Stimulated activated CD8-positive, alpha-beta memory T cell treated with anti-CD3 and anti-CD28 coated beads, Interleukin-4, amount 100 ng/mL, for 4 hours (primary cell): ENCODE measurements around the gene PLA2G2A.

ENCODE experiments used
- DNase-seq, 2 donors: peaks; one replicate each; pipeline ENCODE4 v3.0.0-alpha.2; 2020; ENCODE audit warnings: low read depth in 2 of 2, low spot score in 1 of 2

PLA2G2A gene

DNA sequence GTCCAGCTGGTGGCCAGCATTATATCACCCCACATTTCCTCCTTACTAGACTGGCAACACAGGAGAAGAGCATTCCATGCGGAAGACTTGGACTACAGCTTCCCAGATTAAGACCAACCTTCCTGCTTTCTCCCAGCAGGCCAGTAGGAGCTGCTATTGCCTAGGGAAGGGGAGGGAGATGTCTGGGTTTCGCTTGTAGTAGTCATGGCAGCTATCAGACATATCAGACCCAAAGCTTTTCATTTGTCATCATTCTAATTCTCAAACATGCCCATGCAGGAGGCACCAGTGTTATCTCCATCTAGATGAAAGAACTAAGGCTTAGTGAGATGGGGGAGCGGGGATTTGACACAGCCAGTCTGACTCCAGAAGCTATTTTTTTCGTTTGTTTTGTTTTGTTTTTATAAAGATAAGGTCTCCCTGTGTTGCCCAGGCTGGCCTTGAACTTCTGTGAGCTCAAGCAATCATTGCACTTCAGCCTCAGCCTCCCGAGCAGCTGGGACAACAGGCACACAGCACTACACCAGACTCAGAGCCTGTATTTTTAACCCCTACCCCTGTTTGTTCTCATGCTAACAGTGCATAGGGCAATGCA is 4.5 kb downstream of the PLA2G2A start:
- no peak for DNase-seq

DNA sequence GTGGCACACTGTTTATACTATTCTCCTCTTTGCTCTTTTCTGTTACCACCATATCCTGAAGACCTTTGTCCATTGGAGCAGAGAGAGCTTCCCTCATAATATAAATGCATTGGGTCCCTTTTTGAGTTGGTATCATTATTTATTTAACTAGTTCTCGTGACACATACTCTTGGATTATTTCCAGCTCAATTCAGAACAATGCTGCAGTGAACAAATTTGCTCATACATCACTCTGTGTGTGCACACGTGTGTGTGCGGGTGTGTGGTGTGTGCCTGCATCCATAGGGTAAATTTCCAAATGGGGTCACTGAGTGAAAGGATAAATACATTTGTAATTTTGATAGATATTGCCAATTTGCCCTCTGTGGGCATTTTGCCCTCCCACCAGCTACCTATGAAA is 5.8 kb downstream of the PLA2G2A start:
- DNase-seq, result no peak

GRCh38 chr1:19971664-19972063 is 7.8 kb downstream of the PLA2G2A start:
- DNase-seq, result no peak

DNA sequence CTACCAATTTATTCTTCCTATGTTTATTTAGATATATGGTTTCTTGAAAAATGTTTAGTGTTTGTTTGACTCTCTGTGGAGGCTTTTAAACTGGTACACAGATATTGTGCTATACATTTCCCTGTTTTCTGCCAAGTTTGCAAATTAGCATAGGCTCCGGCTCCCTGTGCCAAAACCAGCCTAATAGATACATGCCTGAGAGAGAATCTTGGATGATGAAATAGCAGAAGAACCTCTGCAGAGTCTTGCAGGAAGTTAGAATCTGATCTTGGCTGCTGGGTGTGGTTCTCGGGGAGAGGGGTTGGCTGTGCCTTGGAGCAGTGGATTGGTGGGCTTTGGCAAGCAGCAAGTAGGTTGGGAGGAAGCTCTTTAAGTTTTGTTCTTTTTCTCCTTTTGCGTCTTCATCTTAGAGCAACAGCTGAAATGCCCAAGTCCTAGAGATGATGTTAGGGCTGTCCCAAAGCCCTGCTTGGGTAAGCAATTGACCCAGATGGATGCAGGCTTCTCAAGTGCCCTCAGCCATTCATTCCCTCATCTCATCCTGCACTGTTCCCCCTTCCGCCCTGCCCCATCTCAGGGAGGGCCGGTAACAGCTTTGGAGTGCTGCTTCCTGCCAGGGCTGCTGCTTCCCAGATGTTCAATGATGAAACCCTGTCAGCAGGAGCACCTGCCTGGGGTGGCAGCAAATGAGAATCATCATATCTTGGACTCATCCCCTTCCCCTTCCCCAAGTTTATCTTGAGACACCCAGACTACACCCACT is 9.3 kb downstream of the PLA2G2A start:
- DNase-seq, result no peak

DNA sequence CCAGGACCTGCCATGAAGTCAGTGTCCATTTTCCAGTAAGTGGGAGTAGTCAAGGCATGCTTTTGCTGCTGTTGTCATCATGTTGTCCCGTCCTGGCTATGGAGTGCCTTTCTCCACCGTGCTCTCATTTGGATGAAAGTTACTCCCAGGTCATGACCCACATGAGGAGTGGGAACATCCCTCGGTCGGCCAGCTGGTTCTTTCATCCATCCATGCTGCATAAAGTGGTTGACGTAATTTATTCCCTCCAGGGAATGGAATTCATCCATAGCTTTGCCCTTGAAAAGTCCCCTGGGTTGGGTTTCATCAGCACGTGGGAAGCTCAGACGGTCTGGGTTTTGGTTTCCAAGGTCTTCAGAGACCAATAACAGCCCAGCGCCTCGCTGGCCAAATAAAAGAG is 11.6 kb downstream of the PLA2G2A start:
- DNase-seq, result no peak

DNA sequence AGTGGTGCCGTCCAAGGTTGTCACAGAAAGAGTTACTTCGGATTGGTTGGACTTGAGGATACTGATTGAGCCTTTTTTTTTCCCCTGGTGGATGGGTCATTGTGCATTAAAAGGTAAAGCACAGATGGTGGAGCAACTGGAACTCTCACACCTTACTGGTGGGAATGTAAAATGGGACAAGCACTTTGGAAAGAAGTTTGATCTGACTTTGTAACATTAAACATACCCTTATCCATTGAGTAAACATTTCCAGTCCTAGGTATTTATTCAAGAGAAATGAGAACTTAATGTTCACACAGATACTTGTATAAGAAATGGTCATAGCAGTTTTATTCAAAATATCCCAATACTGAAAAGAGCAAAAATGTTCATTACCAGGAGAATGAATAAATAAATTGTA is 14.9 kb downstream of the PLA2G2A start:
- no peak for DNase-seq

GRCh38 chr1:19963636-19964035 is 15.8 kb downstream of the PLA2G2A start:
- DNase-seq, result no peak

- no peak for DNase-seq
Measured at GRCh38 chr1:19960591-19960990, 18.8 kb downstream of the PLA2G2A start.

GRCh38 chr1:19957779-19958178 is 21.6 kb downstream of the PLA2G2A start:
- DNase-seq, result no peak

DNA sequence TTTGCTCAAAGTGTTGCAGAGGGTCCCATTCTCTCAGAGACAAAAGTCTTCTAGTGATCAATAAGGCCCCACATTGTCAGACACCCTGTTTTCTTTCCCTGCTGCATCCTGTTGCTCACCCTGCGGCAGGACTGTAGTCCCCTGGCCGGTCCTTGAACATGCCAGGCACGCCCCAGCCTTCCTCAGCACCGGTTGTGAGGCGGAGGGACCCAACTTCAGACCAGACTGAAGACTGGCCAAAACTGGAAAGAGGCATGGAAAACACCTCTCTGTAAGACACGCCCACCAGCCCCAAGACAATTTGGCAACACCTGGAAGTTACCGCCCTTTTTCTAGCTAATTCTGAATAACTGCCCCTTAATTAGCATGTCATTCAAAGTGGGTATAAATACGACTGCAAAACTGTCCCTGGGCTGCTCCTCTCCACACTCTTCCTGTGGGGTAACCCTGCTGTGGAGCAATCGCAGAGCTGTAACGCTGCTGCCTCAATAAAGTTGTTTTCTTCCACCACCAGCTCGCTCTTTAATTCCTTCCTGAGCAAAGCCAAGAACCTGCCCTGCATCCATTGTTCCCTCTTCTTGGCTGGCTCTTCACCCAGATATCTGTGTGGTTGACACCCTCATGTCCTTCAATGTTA is 23.8 kb downstream of the PLA2G2A start:
- no peak for DNase-seq

DNA sequence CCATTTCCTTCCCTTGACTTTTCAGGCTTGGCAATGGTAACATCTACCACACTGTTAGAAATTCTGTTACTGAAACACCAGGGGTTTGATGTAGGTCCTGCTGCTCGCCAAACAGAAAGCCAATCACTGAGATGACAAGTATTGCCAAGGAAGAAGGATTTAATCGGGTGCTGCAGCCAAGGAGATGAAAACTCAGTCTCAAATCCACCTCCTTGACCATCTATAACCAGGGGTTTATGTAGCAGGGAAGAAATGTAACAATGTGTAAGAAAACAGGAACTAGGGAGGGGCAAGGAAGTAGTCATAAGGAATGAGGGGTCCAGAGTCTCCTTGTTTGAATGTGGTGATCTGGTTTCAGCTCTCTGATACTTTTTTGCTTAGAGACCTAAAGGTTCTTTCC is 25.4 kb downstream of the PLA2G2A start:
- DNase-seq, result no peak

GRCh38 chr1:19949016-19949415 is 30.4 kb downstream of the PLA2G2A start:
- DNase-seq, result no peak

- no peak for DNase-seq
Measured at GRCh38 chr1:19946971-19947370, 32.4 kb downstream of the PLA2G2A start.

DNA sequence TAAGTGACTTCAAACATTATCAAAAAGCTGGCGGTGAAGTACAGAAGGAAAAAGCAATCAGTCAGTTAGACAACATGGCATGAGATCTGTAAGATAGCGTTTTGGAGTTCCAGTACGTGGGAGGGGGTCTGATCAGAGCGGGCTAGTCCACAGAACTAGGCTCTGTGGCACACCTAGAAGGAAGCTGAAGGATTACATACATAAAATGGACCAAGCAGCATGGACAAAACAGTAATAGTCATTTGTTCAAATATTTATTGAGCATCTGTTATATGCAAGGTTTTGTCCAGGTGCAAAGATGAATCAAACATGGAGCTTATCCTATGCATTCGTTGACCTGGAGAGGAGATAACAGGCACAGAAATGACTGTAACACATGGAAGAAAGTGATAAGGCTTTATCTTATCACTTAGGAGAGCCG is 33.1 kb downstream of the PLA2G2A start:
- no peak for DNase-seq

DNA sequence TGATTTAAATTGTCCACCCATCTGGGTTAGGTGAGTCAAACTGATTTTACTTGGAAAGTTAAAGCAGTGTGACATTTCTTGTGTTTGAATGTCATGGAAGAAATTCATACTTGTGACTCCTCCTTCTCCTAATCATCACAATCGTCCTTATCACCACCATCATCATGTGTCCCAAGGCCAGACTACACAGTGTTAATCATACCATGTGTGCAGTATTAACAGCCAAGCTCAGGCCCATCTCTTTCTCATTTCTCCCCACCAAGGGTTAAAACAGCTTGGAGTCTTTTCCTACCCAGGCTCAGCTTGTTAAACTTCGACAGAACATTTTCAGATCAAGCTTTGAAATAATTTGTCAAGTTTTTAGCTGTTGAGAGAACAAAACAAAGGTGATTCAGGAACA is 33.5 kb downstream of the PLA2G2A start:
- DNase-seq, result no peak

- no peak for DNase-seq
Measured at GRCh38 chr1:19942657-19943056, 36.8 kb downstream of the PLA2G2A start.

DNA sequence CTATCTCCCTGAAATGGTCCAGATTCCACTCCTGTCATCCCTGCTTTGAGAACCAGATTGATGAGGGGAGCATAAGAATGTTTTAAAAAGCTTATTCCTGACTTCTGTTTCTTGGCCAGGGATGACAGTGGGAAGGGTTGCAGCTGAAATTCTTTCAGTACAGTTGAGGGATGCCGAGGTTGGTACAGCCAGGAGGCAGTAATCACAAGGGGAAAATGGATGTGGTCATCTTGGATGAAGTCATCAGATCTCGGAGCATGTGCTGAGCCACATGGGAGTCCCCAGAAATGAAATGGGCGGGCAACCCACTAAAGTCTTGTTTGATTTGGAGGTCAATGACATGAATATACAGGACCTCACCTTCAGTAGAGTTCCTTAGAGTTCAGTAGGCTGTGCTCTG is 37.3 kb downstream of the PLA2G2A start:
- DNase-seq, result no peak

DNA sequence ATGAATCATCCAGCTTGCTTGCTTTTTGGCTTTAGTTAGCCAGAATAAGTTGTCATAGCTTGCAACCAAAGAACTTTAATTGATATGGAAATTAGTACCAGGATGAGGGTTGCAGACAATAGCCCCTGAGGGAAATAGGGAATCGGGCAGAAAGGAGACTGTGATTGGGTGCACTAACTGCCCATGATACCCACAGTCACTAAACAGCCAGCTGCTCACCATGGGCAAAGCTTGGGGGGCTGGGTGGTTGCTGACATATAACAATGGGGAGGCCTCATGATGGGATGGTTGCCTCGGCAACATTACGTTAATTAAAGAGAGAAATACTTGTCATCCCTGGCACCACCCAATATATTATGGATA is 38.2 kb downstream of the PLA2G2A start:
- DNase-seq, result no peak

DNA sequence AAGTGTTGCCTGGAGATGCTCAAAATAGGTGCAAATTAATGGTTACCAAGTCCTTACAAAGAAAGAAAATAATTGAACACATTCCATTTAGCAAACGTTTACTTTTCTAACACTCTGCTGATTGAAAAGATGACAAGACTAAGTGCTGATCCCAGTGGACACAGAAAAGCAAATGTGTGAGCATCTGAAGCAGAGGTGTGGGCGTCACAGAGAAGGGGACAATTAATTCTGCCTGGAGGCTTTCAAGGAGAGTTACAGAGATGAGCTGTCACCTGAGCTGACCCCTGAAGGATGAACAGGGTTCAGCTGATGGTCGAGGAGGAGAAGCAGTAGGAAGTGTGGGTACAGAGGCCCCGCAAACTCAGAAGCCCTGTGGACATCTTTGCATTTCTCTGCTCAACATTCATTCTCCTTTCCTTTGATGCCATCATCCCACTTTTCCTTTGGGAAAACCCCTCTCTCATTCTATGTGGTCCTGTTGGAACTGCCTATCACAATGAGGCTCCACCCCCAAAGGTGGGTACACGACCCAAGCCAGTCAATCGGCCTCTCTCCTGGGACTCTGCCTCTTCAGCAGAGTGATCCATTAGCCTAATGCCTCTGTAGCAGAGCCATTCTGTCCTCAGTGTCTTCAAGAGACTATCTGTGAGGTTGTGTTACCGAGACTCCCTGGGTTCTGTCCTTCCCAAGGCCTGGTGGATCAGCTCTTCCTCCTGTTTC is 38.8 kb downstream of the PLA2G2A start:
- no peak for DNase-seq

GRCh38 chr1:19938472-19938871 is 40.9 kb downstream of the PLA2G2A start:
- no peak for DNase-seq

- no peak for DNase-seq
Measured at GRCh38 chr1:19936061-19936750, 43.2 kb downstream of the PLA2G2A start.
